Gastroesophageal sphincter (tissue), 4 donors: Measurements from ENCODE around the gene FOXQ1. TPM values are rescaled to one million over a fixed set of nuclear protein-coding genes. Genes with fewer than 3 reads are reported as not detected.

Experiments
- ATAC-seq: fragments of 150-250 bp; one replicate; pipeline ENCODE4 v1.9.1; 2016; ENCODE audit warnings: mild to moderate bottlenecking, moderate library complexity
- H3K27ac ChIP-seq, 4 donors: fragments of 200-600 bp; sonication (generic) in 3 of 4; 1 replicate in 3 of 4; 2 replicates in 1 of 4; pipeline ENCODE4 v1.5.1; 2016 to 2019
- H3K27me3 ChIP-seq: fragments of 200-600 bp; sonication (generic); one replicate; pipeline ENCODE4 v1.5.1; 2019
- H3K36me3 ChIP-seq, 2 donors: fragments of 200-600 bp; sonication (generic); one replicate each; pipeline ENCODE4 v1.5.1; 2019; ENCODE audit warnings: control low read depth in 1 of 2
- H3K4me1 ChIP-seq, 3 donors: fragments of 200-600 bp; sonication (generic); 1 replicate in 2 of 3; 2 replicates in 1 of 3; pipeline ENCODE4 v1.5.1; 2016 to 2019; ENCODE audit warnings: control low read depth in 2 of 3
- H3K4me3 ChIP-seq, 2 donors: fragments of 200-600 bp; sonication (generic); one replicate each; pipeline ENCODE4 v1.5.1; 2019; ENCODE audit warnings: mild to moderate bottlenecking in 1 of 2, moderate library complexity in 1 of 2
- H3K9me3 ChIP-seq, 3 donors: fragments of 200-600 bp; sonication (generic); one replicate each; pipeline ENCODE4 v1.5.1; 2017 to 2019; ENCODE audit warnings: control low read depth in 2 of 3
- EP300 ChIP-seq: sonication (generic); formaldehyde crosslinking; IDR thresholded peaks from one replicate; pipeline ENCODE4 v1.6.1; 2017; ENCODE audit warnings: antibody characterized with exemption, mild to moderate bottlenecking
- POLR2A ChIP-seq, 2 donors: fragments of 450-650 bp; IDR thresholded peaks; one replicate each; pipeline ENCODE4 v1.6.1; 2017; ENCODE audit warnings: antibody characterized with exemption in 2 of 2, mild to moderate bottlenecking in 2 of 2, moderate library complexity in 1 of 2
- POLR2AphosphoS5 ChIP-seq: sonication (generic); formaldehyde crosslinking; IDR thresholded peaks from one replicate; pipeline ENCODE4 v1.6.1; 2017; ENCODE audit warnings: antibody characterized with exemption
- whole genome bisulfite sequencing, 2 donors: methylation state at CpG; one replicate each; pipeline ENCODE4 v1.1.5; 2018; ENCODE audit warnings: low coverage in 1 of 2; 5-methylcytosine and 5-hydroxymethylcytosine counted together
- total RNA-seq, 4 donors: library from RNA; depleted of rRNA; stranded (reverse); fragments of >200 nt; gene quantifications; one replicate each; pipeline ENCODE4 v1.1.0, GENCODE V29; 2016
- TF ChIP-seq, protein P1 (sequence below), 4 experiments: fragments of 200-600 bp in 2 of 4; fragments of 450-650 bp in 2 of 4; sonication (generic) in 1 of 4; IDR thresholded peaks; one replicate each; pipeline ENCODE4 v1.5.1; 2017 to 2019; ENCODE audit warnings: antibody characterized with exemption in 4 of 4, mild to moderate bottlenecking in 2 of 4, moderate library complexity in 2 of 4

The FOXQ1 gene
- total RNA-seq, 4 donors from 2014 or later: 0.40 to 7.0 (median 4.5) TPM

DNA sequence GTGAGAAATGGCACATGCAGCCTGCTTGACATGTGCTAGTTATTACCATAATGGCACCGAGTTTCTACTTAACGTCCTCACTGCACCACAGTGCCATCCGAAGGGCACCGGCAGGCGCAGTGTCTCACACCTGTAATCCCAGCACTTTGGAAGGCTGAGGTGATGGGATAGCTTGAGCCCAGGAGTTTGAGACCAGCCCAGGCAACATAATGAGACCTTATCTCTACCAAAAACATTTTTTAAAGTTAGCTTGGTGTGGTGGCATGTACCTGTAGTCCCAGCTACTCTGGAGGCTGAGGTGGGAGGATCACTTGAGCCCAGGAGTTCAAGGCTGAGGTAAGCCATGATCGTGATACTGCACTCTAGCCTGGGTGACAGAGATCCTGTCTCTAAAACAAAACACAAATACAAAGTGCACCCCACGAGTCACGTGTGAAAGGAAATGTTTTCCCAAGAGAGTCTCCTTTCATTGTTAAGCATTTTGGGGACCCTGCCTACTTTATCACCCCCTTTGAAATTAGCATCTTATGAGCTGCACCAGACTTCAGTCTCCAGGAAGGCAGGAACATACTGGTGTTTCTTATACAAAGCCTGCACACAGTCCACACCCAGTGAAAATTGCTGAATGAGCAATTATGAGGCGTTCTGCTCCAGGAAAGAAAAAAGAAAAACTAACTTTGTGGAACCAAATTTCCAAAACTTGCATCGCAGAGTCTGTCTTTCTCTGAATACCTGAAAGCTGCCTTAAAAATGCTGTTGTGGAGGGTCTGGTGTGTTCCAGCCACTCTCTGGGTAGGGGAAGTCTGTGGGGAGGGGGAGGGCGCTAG lies 47.1 kb upstream of the FOXQ1 start:
- Histone ChIP-seq H3K27ac (no peak overlapping the region), H3K4me1 (no peaks in the 10 kb centered on the region), H3K36me3 (no peaks in the 10 kb centered on the region), H3K9me3 (no peaks in the 10 kb centered on the region), H3K27me3 (no peaks in the 10 kb centered on the region), H3K4me3 (no peak overlapping the region)
- TF ChIP-seq POLR2AphosphoS5: no peak
- TF ChIP-seq, protein P1, sequence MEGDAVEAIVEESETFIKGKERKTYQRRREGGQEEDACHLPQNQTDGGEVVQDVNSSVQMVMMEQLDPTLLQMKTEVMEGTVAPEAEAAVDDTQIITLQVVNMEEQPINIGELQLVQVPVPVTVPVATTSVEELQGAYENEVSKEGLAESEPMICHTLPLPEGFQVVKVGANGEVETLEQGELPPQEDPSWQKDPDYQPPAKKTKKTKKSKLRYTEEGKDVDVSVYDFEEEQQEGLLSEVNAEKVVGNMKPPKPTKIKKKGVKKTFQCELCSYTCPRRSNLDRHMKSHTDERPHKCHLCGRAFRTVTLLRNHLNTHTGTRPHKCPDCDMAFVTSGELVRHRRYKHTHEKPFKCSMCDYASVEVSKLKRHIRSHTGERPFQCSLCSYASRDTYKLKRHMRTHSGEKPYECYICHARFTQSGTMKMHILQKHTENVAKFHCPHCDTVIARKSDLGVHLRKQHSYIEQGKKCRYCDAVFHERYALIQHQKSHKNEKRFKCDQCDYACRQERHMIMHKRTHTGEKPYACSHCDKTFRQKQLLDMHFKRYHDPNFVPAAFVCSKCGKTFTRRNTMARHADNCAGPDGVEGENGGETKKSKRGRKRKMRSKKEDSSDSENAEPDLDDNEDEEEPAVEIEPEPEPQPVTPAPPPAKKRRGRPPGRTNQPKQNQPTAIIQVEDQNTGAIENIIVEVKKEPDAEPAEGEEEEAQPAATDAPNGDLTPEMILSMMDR (IDR thresholded peaks at IDR 0.05): no peak
- no peak for TF ChIP-seq POLR2A (IDR thresholded peaks at IDR 0.05)
- no peak for TF ChIP-seq EP300
- 72 to 93% methylated on average over 3 to 11 of the region's 11 CpGs for WGBS, 2 donors
- ATAC-seq: no peak

DNA sequence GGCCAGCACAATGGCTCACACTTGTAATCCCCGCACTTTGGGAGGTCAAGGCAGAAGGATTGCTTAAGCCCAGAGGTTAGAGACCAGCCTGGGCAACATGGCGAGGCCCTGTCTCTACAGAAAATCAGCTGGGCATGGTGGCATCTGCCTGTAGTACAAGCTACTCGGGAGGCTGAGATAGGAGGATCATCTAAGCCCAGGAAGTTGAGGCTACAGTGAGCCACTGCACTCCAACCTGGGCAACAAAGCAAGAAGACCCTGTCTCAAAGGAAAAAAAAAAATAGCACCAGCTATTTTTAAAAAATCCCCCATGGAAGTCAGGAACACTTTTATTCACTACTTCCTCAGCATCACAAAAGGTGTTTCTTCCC lies 45.2 kb upstream of the FOXQ1 start:
- Histone ChIP-seq H3K27me3 (no peaks in the 10 kb centered on the region), H3K4me3 (no peak overlapping the region), H3K27ac (no peak overlapping the region), H3K9me3 (no peaks in the 10 kb centered on the region), H3K4me1 (no peaks in the 10 kb centered on the region), H3K36me3 (no peaks in the 10 kb centered on the region)
- no peak for ATAC-seq
- 100% methylated on average over 1 of the region's 3 CpGs; no CpG with 5 or more reads in 1 of the 2 donors for WGBS, 2 donors
- no peak for TF ChIP-seq POLR2A (IDR thresholded peaks at IDR 0.05)
- no peak for TF ChIP-seq EP300
- TF ChIP-seq, protein P1 (IDR thresholded peaks at IDR 0.05): no peak
- TF ChIP-seq POLR2AphosphoS5: no peak

GRCh38 chr6:1267057-1267732 lies 44.7 kb upstream of the FOXQ1 start:
- WGBS, 2 donors: 79 to 91% methylated on average over 7 to 8 of the region's 8 CpGs
- ATAC-seq: no peak

GRCh38 chr6:1267790-1268762 lies 43.8 kb upstream of the FOXQ1 start:
- Histone ChIP-seq H3K4me1 (no peaks in the 10 kb centered on the region), H3K27me3 (no peaks in the 10 kb centered on the region), H3K4me3 (no peak overlapping the region), H3K27ac (no peak overlapping the region), H3K36me3 (no peaks in the 10 kb centered on the region), H3K9me3 (no peaks in the 10 kb centered on the region)
- TF ChIP-seq EP300: no peak
- TF ChIP-seq, protein P1 (IDR thresholded peaks at IDR 0.05): no peak
- TF ChIP-seq POLR2A (IDR thresholded peaks at IDR 0.05): no peak
- no peak for TF ChIP-seq POLR2AphosphoS5
- ATAC-seq: no peak
- WGBS, 2 donors: 84% methylated on average over 5 to 14 of the region's 18 CpGs

More at GRCh38 chr6:1267057-1267732, 44.7 kb upstream of the FOXQ1 start:
- TF ChIP-seq EP300 (no peak), POLR2A (IDR thresholded peaks at IDR 0.05) (no peak), POLR2AphosphoS5 (no peak)
- TF ChIP-seq, protein P1 (IDR thresholded peaks at IDR 0.05): no peak
- Histone ChIP-seq H3K36me3 (no peaks in the 10 kb centered on the region), H3K27ac (no peak overlapping the region), H3K4me3 (no peak overlapping the region), H3K9me3 (no peaks in the 10 kb centered on the region), H3K27me3 (no peaks in the 10 kb centered on the region), H3K4me1 (no peaks in the 10 kb centered on the region)
